Measurements from ENCODE around the gene SREBF1.

The SREBF1 gene

DNA sequence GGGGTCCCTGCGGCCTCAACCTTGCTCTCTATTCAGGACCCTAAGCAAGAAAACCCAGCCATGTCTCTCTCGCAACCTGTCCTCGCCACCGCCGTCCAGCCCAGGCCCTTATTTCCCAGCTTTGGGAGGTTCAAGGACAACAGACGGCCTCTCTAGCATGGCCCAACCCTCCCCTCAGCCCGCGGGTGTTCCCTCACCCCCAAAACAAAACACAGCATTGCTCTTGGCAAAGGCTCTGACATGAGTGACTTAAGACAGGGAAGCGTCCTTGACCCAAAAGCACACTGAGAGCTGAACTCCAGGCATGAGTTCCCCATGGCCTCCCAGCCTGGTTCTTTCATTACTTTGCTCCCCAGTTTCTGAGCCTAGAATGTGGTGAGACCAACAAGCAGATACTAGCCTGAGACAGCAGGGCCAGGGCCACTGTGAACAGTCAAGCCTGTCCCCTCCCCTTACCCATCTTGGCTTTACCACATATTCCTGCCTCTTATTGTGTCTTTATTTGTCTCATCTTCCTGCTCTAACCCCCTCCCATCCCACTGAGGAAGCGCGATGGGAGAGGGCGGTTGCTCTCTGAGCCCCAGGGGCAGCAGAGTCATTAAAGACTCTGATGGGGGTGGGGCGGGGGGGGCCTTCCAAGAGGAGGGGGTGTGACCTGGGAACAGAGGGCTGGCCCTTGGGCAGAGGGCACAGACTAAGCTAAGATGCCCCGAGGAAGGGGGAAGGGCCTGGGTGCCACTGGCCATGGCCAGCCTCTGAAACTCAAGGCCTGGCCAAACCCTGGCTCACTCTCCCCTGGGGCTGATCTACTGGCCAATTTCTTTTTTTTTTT is 11.8 kb downstream of the SREBF1 start:
- no peak for DNase-seq (ENCODE audit: low read depth)

DNA sequence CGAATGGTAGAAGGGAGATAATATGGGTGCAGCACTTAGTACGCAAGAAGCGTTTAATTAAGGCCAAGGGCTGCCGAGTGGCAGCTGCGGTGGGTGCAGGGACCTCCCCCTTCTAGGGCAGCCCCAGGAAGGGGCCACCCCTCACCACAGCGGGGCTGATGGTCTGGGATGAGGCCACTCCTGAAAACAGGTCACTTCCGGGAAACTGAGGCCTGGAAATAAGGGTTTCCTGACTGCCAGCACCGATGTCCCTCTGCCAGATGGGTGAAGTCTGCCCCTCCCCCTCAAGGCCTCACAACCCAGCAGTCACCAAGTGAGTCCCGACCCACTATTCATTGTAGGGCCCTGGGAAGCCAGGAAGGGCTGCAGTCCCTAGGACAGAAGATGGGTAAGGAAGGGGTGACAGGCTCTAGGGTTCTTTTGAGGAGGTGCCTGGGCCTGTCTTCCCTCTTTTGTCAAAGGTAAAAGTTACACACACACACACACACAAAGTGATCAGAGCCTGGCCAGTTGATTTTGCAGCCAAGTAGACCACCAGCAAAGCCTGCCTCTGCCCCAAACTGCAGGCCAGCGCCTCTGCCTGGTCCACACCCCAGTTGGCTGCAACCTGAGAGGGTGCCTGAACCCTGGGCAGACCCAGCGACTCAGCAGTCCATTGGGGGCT is 12.5 kb downstream of the SREBF1 start:
- no peak for DNase-seq (ENCODE audit: low read depth)

DNA sequence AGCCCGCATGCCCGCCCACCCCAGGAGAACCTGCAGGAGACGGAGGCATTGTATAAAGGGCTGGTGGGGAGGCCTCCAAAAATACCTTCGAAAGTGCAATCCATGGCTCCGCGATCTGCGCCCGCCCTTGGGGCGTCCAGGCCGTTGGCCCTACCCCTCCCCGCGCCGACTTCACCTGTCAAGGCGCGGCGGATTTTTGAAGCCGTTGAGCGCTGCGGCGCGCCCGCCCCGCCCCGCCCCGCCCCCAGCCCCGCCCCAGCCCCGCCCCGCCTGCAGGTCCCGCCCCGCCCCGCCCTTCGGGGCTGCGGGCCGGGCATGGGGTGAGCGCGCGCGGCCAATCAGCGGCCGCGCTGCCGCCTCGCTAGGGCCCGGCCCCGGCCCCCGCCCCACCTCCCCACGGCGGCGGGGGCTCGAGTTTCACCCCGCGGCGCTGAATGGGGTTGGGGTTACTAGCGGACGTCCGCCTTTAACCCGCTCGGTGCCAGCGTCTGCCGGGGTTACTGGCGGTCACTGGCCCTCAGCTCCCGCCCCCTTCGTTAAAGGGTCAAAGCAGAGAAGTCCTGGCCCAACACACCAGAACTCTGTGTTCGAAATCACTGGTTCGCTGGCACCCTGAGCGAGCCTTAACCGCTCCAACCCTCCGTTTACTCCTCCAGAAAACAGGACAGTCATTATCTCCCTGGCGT is 13.2 kb downstream of the SREBF1 start:
- peak; percentile 67 for DNase-seq (ENCODE audit: low read depth)

DNA sequence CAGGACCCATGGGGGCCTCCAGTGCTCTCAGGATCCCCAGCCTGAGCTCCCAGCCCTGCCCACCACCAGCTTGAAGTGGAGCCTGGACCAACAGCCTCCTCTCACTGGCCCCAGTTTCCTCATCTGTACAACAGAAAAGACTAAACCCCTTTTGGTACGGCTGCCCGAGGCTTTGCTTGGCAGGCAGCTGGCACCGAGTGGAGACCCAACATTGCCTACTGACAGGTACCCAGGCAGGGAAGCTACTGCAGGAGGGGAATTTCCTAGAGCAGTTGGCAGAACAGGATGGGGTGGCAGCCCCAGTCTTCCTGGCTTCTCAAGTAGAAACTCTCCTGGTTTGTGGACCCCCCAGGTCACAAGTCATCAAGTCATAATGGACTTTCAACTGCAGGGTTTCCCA is 14.2 kb downstream of the SREBF1 start:
- no peak for DNase-seq (ENCODE audit: low read depth)

DNA sequence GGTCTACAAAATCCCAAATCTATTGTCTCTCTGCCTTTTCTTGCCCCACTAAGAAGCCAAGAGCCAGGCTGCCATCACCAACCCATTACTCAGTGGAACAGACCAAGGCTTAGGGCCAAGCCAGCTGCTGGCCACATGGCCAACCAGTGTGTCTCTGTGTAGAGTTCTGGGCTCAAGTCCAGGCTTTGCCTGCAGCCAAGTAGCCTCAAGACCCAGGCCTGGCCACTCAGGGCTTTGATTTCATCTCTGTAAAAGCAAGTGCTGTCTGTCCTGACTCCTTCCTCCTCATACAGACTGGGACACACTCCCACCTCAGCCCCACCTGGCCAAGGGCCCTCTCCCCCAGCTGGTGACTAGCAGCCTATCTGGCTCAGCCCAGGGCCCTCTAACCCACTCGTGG is 14.6 kb downstream of the SREBF1 start:
- DNase-seq (ENCODE audit: low read depth) = no peak

DNA sequence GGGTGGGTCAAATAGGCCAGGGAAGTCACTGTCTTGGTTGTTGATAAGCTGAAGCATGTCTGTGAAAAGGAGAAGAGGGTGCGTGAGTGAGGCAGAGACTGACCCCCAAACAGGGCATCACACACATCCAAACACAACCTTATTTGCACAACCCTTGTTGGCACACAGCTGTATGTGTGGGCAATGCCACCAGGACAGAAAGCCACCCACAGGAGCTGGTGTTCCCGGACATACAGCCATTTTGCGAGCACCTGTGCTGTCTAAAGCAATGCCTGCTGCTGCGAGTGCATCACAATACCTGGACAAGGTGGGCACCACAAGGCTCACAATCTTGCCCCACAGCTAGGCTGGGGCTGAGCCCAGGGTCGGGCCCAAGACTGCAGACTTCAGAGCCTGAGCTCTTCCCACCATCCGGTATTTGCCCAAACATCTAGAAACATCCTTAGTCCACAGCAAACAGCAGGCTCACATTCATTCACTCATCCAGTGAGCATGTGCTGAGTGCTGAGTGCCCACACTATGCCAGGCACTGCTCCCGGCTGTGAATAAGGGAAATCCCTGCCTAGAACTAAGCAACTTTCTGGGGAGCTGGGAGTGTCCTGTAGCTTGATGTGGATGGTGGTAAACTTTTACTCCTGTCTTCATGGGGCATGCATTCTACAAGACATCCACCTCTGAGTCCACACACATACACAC is 16.2 kb downstream of the SREBF1 start:
- DNase-seq (ENCODE audit: low read depth) = no peak

DNA sequence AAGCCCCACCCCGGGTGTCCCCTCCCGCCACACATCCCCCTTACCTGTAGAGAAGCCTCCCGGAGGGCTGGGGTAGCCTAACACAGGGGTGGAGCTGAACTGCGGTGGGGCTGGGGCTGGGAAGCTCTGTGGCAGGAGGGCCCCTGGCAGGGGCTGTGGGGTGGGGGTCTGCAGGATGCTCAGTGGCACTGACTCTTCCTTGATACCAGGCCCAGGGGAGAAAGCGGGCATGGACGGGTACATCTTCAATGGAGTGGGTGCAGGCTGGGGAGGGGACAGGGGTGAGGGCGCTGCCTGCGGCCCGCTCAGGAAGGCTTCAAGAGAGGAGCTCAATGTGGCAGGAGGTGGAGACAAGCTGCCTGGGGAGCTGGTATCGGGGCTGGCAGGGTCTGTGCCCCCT is 16.7 kb downstream of the SREBF1 start:
- DNase-seq (ENCODE audit: low read depth) = no peak

DNA sequence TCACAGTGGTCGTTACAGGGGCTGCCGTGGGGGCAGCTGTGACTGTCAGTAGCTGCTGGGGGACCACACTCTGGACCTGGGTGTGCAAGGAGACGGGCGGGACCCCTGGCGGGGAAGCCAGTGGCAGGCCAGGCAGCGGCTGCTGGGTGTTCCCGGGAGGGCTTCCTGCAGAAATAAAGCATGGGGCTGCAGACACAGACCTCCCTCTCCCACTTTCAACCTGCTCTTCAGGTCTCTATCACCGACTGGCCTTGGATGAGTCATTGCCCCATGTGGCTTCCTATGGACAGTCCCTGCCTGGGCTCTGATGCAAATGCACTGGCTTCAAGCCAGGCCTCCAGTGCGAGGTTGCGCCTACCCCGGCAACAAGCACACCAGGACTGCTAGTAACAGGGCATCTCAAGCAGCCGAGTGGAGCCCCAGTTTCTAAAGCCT is 17.2 kb downstream of the SREBF1 start:
- DNase-seq (ENCODE audit: low read depth) = peak; percentile 58

DNA sequence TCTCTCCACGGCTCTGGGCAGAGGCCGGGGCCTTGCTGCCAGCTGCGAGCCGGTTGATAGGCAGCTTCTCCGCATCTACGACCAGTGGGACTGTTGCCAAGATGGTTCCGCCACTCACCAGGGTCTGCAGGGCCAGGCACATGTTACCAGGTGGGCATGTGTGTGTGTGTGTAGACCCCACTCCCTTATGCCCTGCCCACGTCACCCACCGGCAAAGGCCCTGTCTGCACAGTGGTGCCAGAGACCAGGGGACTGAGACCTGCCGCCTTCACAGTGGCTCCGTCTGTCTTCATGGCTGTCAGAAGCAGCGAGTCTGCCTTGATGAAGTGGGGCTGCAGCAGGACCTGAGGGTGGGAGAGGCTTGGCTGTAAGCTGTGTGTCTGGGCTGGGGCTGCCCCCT is 17.7 kb downstream of the SREBF1 start:
- DNase-seq (ENCODE audit: low read depth) = no peak

DNA sequence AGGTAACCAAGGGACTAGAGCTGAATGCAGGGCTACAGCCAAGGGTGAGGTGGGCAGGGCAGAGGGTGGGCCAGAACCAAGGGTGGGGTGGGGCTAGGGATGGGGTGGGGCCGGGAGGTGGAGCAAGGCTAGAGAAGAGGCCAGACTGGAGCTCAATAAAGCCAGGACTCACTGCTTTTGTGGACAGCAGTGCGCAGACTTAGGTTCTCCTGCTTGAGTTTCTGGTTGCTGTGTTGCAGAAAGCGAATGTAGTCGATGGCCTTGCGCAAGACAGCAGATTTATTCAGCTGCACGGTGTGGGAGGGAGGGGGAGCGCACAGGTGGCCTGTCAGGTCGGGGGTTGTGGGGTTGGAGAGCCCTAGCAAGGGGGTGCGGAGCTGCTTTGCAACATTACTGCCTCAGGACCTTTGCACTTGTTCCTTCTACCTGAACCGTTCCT is 18.7 kb downstream of the SREBF1 start:
- DNase-seq (ENCODE audit: low read depth) = no peak

DNA sequence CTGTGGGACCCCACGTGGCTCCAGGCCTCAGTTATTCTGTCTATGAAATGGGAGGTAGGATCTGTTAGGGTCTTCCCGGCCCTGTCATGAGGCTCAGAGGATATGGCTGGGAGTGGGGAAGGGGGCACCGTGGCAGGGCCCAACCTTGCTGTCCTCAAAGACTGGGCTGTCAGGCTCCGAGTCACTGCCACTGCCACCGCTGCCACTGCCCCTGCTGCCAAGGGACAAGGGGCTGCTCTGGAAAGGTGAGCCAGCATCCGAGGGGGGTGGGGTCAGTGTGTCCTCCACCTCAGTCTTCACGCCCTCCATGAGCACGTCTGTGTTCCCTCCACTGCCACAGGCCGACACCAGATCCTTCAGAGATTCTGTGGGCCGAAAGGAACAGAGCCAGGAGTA is 19.2 kb downstream of the SREBF1 start:
- no peak for DNase-seq (ENCODE audit: low read depth)

DNA sequence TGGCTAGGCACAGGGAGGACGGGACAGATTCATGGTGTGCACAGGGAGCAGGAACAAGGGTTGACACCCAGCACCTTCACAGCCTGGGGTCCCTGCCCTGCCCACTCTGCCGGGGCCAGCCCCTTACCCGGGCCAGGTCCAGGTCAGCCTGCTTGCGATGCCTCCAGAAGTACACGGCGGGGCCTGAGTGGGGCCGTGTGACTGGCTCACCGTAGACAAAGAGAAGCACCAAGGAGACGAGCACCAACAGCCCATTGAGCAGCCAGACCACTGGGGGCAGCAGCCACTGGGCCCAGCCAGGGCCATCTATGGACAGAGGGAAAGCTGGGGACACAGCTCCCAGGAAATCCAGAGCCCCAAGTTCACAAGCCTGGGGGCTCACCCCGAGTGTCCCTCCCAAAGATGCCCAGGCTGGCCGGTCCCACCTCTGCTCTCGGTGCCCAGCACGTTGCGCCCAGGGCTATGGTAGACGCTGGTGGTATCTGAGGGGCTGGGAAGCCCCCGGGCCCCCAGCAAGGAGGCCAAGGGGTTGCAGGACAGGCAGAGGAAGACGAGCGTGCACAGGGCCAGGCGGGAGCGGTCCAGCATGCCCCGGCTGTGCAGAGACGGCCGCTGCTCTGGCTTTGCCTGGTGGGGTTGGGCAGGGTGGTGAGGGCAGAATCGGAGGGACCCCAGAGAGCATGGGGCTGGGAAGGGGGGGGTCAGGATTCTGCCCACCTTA is 19.8 kb downstream of the SREBF1 start:
- no peak for DNase-seq (ENCODE audit: low read depth)

DNA sequence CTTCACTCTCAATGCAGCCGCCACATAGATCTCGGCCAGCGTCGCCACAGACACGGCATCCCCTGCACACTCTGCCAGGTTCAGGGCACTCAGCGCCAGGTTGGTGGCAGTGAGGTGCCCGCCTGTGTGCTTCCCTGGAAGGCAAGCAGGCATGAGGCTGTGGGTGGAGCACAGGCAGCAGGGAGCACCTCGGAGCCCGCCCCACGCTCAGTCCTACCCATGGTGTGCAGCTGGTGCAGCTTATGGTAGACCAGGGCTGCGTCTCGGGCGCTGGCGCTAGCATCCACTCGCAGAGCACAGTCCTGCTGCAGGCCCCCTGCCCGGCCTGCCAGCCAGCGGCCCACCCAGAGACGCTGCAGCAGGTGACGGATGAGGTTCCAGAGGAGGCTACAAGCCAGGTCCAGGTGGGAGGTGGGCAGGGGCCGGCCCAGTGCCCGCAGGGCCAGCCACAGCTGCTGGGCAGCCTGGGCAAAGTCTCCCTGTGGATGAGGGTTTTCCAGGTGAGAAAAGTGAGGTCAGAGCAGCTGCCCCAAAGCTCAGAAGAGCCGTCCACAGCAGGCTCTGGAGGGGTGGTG is 20.5 kb downstream of the SREBF1 start:
- DNase-seq (ENCODE audit: low read depth) = no peak

DNA sequence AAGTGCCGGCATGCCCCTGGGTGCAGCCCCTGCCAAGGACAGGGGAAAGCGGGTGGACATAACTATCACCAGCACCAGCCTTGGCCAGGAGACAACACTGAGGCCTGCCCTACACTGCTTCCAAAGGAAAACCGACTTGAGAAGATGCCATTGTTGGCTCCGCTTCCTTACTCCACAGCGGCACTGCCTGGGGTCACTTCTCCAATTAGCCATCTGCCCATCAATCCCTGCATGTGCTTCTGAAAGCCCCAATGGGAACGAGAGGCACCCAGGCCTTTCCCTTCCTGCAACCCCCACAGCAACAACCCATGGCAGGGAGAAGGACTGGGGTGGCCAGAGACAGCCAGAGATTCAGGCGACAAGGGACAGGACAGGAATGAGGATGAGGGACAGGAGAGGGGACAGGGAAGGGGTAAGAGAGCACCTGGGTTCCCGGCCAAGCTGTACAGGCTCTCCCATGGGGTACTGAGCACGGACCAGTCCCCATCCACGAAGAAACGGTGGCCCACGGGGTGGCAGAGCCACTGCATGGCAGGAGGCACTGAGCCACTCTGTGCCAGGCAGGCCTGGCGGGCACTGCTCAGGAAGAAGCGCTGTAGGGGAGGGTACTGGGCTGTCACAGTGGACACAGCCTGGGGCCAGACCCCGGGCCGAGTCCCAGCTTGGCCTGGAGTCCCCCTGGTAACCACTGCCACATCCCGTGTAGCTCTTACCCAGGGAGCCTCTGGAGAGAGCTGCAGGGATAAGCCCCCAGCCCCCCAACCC is 21.2 kb downstream of the SREBF1 start:
- no peak for DNase-seq (ENCODE audit: low read depth)

DNA sequence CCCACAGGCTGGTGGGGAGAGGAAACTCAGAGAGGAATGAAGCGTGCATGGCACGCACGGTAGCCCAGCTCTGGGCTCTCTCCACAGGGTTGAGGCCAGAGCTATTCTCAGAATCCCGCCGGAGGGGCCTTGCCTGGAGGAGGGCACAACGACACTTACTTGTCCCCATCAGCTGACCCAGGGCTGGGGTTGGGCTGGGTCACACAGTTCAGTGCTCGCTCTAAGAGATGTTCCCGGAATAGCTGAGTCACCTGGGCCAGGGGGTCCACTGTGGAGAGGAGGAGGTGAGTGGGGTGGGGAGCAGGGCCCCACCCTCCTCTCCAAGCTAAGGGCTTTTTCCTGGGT is 21.8 kb downstream of the SREBF1 start:
- no peak for DNase-seq (ENCODE audit: low read depth)

DNA sequence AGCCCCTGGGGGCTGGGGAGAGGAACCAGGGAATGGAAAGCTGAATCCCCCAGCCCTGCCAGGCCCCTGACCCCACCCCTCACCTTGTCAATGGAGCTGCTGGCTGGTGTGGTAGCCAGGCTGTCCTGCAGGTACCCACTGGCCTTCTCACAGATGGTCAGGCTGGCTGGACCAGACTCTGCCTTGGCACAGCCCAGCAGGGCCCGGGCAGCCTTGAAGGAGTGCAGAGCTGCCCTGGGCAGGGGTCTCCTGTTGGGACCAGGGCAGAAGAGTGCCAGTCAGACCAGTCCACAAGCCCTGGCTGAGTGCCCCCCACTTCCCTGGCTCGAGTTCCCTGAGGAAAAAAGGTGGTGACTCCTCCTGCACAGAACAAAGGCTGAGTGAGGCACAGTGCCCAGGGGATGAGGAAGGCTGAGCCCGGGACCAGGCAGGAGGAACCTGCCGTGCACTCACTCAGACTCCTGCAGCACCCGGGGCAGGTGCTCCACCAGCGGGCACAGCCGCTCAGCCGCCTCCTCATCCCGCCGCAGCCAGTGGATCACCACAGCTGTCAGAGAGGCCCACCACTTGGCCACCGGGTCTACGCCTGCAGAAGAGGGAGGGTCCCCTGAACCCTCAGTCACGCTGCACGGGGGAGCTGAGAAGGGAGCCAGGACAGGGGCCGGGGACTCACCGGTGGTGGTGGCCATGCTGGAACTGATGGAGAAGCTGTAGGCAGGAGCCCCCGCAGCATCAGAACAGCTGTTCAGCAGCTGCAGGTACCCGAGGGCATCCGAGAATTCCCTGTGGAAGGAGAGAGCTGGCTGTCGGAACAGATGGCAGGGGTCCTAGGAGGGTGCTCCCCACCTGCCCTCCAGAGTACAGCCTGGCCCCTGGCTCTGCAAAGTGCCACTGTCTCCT is 22.4 kb downstream of the SREBF1 start:
- DNase-seq (ENCODE audit: low read depth) = no peak

DNA sequence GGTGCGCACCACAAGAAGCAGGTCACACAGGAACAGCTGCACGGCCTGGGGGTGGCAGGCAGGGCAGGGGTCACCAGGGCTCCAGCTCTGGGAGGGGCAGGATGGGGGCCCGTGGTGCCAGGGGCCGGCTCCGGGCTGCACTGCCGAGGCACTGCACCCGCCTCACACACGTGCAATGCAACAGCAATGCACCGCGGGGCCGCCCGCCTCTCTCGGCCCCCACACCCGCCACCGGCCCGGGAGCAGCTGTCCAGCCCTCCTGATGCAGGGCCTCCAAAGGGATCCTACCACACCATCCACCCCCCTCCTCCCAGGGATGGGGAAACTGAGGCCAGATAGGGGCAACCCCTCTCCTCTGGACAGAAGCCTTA is 23.1 kb downstream of the SREBF1 start:
- DNase-seq (ENCODE audit: low read depth) = no peak

DNA sequence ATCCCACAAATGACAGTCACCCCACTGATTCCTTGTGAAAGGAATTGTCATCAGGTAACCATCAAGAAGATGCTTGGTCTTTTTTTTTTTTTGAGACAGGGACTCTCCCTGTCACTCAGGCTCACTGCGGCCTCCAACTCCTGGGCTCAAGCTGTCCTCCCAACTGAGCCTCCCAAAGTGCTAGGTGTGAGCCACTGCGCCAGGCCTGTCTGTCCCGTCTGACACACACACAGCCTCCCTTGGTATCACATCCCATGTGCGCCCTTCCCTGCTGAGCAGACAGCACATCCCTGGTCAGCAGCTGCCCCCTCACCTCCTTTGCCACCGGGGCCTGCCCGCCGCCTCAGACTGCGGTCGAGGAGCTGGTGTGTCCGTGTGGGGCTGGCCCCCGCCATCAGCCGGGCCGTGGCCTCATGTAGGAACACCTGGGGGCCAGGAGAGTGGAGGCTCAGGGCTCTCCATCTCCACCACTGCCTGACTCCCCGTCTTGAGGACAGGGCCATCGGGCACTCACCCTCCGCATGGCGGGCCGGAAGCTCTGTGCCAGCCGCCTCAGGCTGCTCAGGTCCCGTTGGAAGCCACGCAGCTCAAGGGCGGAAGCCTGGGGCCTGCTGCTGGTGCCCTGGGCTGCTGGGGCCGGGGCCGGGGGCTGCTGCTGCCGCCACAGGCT is 23.6 kb downstream of the SREBF1 start:
- DNase-seq (ENCODE audit: low read depth) = no peak
